HCT116 (cell line): ENCODE results near the gene ABHD11. TPM values are rescaled to one million over a fixed set of nuclear protein-coding genes. Genes with fewer than 3 reads are reported as not detected.
A peak's percentile ranks its signal among the peaks of the same experiment; 100 is the strongest.

Source experiments
- ATAC-seq: fragments of 200-7000 bp; cut with Tn5 transposase; 2 replicates; pipeline ENCODE4 v1.9.1; 2020; ENCODE audit warnings: mild to moderate bottlenecking, moderate library complexity
- BruUV-seq: library from RNA; stranded (reverse); fragments of 400-500 nt; replicated peaks from 2 replicates; lab custom pipeline; 2021; lab: Mats Ljungman, UMichigan
- CTCF ChIA-PET: fragments of 300-600 bp; sonication (Branson Sonifier 250); formaldehyde crosslinking; loops from one replicate; lab custom pipeline; 2021; ENCODE audit warnings: antibody characterized with exemption; lab: Charles Lee
- POLR2A ChIA-PET: fragments of 300-600, 350-600 bp; sonication (Branson Sonifier 250); formaldehyde crosslinking; loops from one replicate; lab custom pipeline; 2021; ENCODE audit warnings: antibody characterized with exemption; lab: Charles Lee
- RAD21 ChIA-PET, 2 experiments: fragments of 300-600 bp; sonication (Branson Sonifier 250); formaldehyde crosslinking; loops; one replicate each; lab custom pipeline; 2023; ENCODE audit warnings: low total read pairs in 2 of 2; ENCODE audit not compliant: uncharacterized antibody in 2 of 2, unreplicated experiment in 2 of 2, low non-redundant PET in 1 of 2; lab: Charles Lee
- DNase-seq: peaks from one replicate; pipeline ENCODE4 v3.0.0-alpha.2; 2010; ENCODE audit warnings: low read depth, low spot score
- H2AFZ ChIP-seq: fragments of 200-600 bp; shearing (Covaris generic), sonication (generic); 2 replicates; pipeline ENCODE4 v1.6.1; 2017; ENCODE audit warnings: low read depth, mixed run types, mixed read lengths, antibody characterized with exemption, low read length; ENCODE audit not compliant: poor library complexity, severe bottlenecking
- H3K27ac ChIP-seq: 2 replicates; pipeline ENCODE4 v1.5.1; 2012; ENCODE audit warnings: low read depth, low read length
- H3K27me3 ChIP-seq: fragments of 200-600 bp; sonication (generic); 2 replicates; pipeline ENCODE4 v1.6.1; 2016; ENCODE audit warnings: mixed run types, low read length, mixed read lengths; ENCODE audit not compliant: insufficient read depth
- H3K36me3 ChIP-seq, 2 experiments: fragments of 200-500 bp in 1 of 2; fragments of 200-600 bp in 1 of 2; sonication (Bioruptor generic) in 1 of 2; sonication (generic) in 1 of 2; 2 replicates each; pipeline versions ENCODE4 v1.5.1 to v1.6.1; 2014 to 2016; ENCODE audit warnings: low read length in 2 of 2, inconsistent platforms in 1 of 2, mixed read lengths in 1 of 2, mixed run types in 1 of 2; ENCODE audit not compliant: insufficient read depth in 2 of 2, control insufficient read depth in 1 of 2
- H3K4me1 ChIP-seq, 2 experiments: fragments of 200-600 bp in 1 of 2; sonication (generic) in 1 of 2; 2 replicates each; pipeline versions ENCODE4 v1.5.1 to v1.6.1; 2012 to 2017; ENCODE audit warnings: low read length in 2 of 2, inconsistent platforms in 1 of 2, mild to moderate bottlenecking in 1 of 2, mixed read lengths in 1 of 2, mixed run types in 1 of 2, moderate library complexity in 1 of 2; ENCODE audit not compliant: insufficient read depth in 2 of 2, control insufficient read depth in 1 of 2
- H3K4me2 ChIP-seq: fragments of 200-600 bp; sonication (generic); 2 replicates; pipeline ENCODE4 v1.6.1; 2017; ENCODE audit warnings: mixed run types, low read length, mixed read lengths
- H3K4me3 ChIP-seq, 2 experiments: fragments of 200-600 bp in 1 of 2; sonication (generic) in 1 of 2; replicated peaks in 1 of 2; 2 replicates each; pipeline ENCODE4 v1.5.1; 2011 to 2016; ENCODE audit warnings: low read length in 2 of 2, control low read depth in 1 of 2, low read depth in 1 of 2, mild to moderate bottlenecking in 1 of 2, mixed read lengths in 1 of 2, mixed run types in 1 of 2
- H3K79me2 ChIP-seq: fragments of 200-600 bp; sonication (generic); 2 replicates; pipeline ENCODE4 v1.6.1; 2017; ENCODE audit warnings: mild to moderate bottlenecking, mixed run types, low read length, moderate library complexity, mixed read lengths; ENCODE audit not compliant: insufficient read depth
- H3K9ac ChIP-seq: fragments of 200-600 bp; sonication (generic); 2 replicates; pipeline ENCODE4 v1.6.1; 2016; ENCODE audit warnings: low read length, mixed read lengths
- H3K9me2 ChIP-seq: fragments of 200-600 bp; sonication (generic), shearing (Covaris generic); 2 replicates; pipeline ENCODE4 v1.6.1; 2017; ENCODE audit warnings: mixed run types, mild to moderate bottlenecking, moderate library complexity; ENCODE audit not compliant: insufficient read depth
- H3K9me3 ChIP-seq, 2 experiments: fragments of 200-500 bp in 1 of 2; fragments of 200-600 bp in 1 of 2; sonication (Bioruptor generic) in 1 of 2; sonication (generic) in 1 of 2; 2 replicates each; pipeline ENCODE4 v1.6.1; 2014 to 2017; ENCODE audit warnings: low read length in 2 of 2, mixed read lengths in 2 of 2, inconsistent platforms in 1 of 2, low read depth in 1 of 2, mild to moderate bottlenecking in 1 of 2, mixed run types in 1 of 2, moderate library complexity in 1 of 2; ENCODE audit not compliant: control insufficient read depth in 1 of 2, insufficient read depth in 1 of 2
- H4K20me1 ChIP-seq: fragments of 200-600 bp; sonication (generic), shearing (Covaris generic); 2 replicates; pipeline ENCODE4 v1.6.1; 2017; ENCODE audit warnings: mixed run types, mild to moderate bottlenecking, moderate library complexity; ENCODE audit not compliant: insufficient read depth
- CBX3 ChIP-seq: IDR thresholded peaks from 2 replicates; pipeline ENCODE4 v1.6.1; 2012; ENCODE audit warnings: low read depth
- CEBPB ChIP-seq: IDR thresholded peaks from 2 replicates; pipeline ENCODE4 v1.6.1; 2012; ENCODE audit warnings: low read depth
- EGR1 ChIP-seq: IDR thresholded peaks from 2 replicates; pipeline ENCODE4 v1.6.1; 2012; ENCODE audit warnings: low read depth
- ELF1 ChIP-seq: IDR thresholded peaks from 2 replicates; pipeline ENCODE4 v1.6.1; 2012; ENCODE audit warnings: low read depth, borderline replicate concordance
- EZH2 ChIP-seq: fragments of 200-600 bp; sonication (generic); IDR thresholded peaks from 2 replicates; pipeline ENCODE4 v1.6.1; 2017; ENCODE audit warnings: antibody characterized with exemption, mixed run types
- EZH2phosphoT487 ChIP-seq: fragments of 200-600 bp; IDR thresholded peaks from 2 replicates; pipeline ENCODE4 v1.6.1; 2018; ENCODE audit warnings: antibody characterized with exemption, borderline replicate concordance
- FOSL1 ChIP-seq: IDR thresholded peaks from 2 replicates; pipeline ENCODE4 v1.6.1; 2012; ENCODE audit warnings: low read depth
- JUND ChIP-seq: IDR thresholded peaks from 2 replicates; pipeline ENCODE4 v1.6.1; 2012
- POLR2A ChIP-seq: IDR thresholded peaks from 2 replicates; pipeline ENCODE4 v1.7.0; 2011; ENCODE audit warnings: borderline replicate concordance; ENCODE audit not compliant: insufficient read depth, insufficient read length; ENCODE audit errors: extremely low read depth
- POLR2AphosphoS5 ChIP-seq: IDR thresholded peaks from 2 replicates; pipeline ENCODE4 v1.6.1; 2011; ENCODE audit warnings: mild to moderate bottlenecking, low read depth, low read length, moderate library complexity
- RAD21 ChIP-seq: IDR thresholded peaks from 2 replicates; pipeline ENCODE4 v1.6.1; 2012; ENCODE audit warnings: low read depth, mild to moderate bottlenecking
- SIN3A ChIP-seq: IDR thresholded peaks from 2 replicates; pipeline ENCODE4 v1.6.1; 2012; ENCODE audit warnings: low read depth
- SP1 ChIP-seq: IDR thresholded peaks from 2 replicates; pipeline ENCODE4 v1.6.1; 2012; ENCODE audit warnings: low read depth
- TCF7L2 ChIP-seq: IDR thresholded peaks from 2 replicates; pipeline ENCODE4 v1.7.0; 2011; ENCODE audit warnings: borderline replicate concordance, inconsistent platforms; ENCODE audit not compliant: insufficient read depth, insufficient read length; ENCODE audit errors: extremely low read depth
- YY1 ChIP-seq: IDR thresholded peaks from 2 replicates; pipeline ENCODE4 v1.6.1; 2011; ENCODE audit warnings: low read length, low read depth, moderate library complexity, mild to moderate bottlenecking; ENCODE audit not compliant: insufficient replicate concordance; ENCODE audit errors: extremely low read depth
- ZFX ChIP-seq: fragments of 450-650 bp; IDR thresholded peaks from 2 replicates; pipeline ENCODE4 v1.6.1; 2017
- ZNF274 ChIP-seq: fragments of 200-500 bp; sonication (Bioruptor generic); IDR thresholded peaks from 2 replicates; pipeline ENCODE4 v1.6.1; 2014; ENCODE audit warnings: mild to moderate bottlenecking, low read depth, low read length, inconsistent platforms
- intact Hi-C: fragments of 100-400 bp; cut with micrococcal nuclease; formaldehyde crosslinking; loops from 2 replicates; pipeline ENCODE4 v1.10.0; 2022
- total RNA-seq: library from RNA; stranded (reverse); gene quantifications from one replicate; pipeline ENCODE4 v1.2.1, GENCODE V29; 2021; ENCODE audit not compliant: unreplicated experiment
- TF ChIP-seq, protein P1 (sequence below): IDR thresholded peaks from 2 replicates; pipeline ENCODE4 v1.6.1; 2012; ENCODE audit warnings: low read depth
- TF ChIP-seq, protein P2 (sequence below): IDR thresholded peaks from 2 replicates; pipeline ENCODE4 v1.6.1; 2012
- TF ChIP-seq, protein P3 (sequence below): IDR thresholded peaks from 2 replicates; pipeline ENCODE4 v1.6.1; 2012
- TF ChIP-seq, protein P4 (sequence below), 3 experiments: fragments of 200-600 bp in 1 of 3; sonication (generic) in 1 of 3; IDR thresholded peaks in 2 of 3; conservative IDR thresholded peaks in 1 of 3; 2 replicates each; pipeline ENCODE4 v1.5.1; 2012 to 2017; ENCODE audit warnings: low read depth in 2 of 3, low read length in 2 of 3, antibody characterized with exemption in 1 of 3, borderline replicate concordance in 1 of 3, control low read depth in 1 of 3, mild to moderate bottlenecking in 1 of 3, mixed read lengths in 1 of 3, mixed run types in 1 of 3, moderate library complexity in 1 of 3; ENCODE audit not compliant: insufficient read depth in 1 of 3

The ABHD11 gene
- total RNA-seq, 1 experiment from 2014 or later, result 69.8 TPM

DNA sequence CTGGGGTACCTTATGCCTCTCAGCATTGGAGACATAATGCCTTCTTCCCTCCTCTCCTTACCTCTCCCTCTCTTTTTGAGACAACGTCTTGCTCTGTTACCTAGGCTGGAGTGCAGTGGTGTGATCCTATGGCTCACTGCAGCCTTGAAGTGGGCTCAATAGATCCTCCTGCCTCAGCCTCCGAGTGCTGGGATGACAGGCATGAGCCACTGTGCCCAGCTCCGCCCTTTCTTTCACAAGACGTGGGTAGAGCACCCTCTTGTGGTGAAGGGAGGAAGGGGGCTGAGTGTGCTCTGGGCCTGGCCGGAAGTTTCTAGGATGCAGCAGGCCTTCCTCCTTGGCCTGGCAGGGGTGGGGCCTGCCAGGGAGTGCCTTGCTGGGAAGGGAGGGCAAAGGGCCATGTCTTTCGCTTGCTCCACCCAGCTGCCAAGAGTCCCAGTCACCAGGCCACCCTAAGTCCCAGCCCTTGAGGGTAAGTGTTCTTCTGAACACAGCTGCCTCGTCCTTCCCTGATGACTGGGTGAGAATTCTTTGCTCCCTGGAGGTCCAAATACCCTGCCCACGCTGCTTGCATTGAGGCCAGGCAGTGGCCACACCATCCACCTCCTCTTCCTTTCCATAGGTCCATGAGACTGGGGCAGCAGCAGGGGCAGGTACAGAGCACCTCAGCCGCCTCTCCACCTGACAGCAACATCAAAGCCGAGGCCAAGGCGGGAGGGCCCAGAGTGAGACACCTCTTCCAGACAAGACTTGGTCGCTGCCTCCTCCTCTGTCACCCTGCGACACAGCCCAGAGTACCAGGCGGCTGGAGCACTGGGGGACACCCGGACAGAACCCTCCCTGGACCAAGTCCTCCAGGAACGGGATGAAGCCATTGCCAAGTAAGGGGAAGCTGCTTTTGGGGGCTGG lies 3.7 kb downstream of the ABHD11 start:
- peak; percentile 74 for ATAC-seq
- no peak overlapping the region for H2AFZ ChIP-seq
- ChIA-PET RAD21 (interaction anchor here (0.5 to 2.1 kb wide), 7 partner anchors 9 to 272 kb away, joined by 3 to 7 read pairs (median 4); no protein-coding TSS in a partner anchor), POLR2A (interaction anchor here (0.5 to 2.4 kb wide), 4 partner anchors 75 to 127 kb away, joined by 3 to 12 read pairs (median 3); partner anchors contain the start of gene METTL27), CTCF (interaction anchor here (0.5 to 1.9 kb wide), 18 partner anchors 9 to 220 kb away, joined by 3 to 18 read pairs (median 4); partner anchors contain the start of genes METTL27, MLXIPL and STX1A)
- H3K27ac ChIP-seq, result peak overlapping the region; percentile 56
- no peaks in the 10 kb centered on the region for H3K9me3 ChIP-seq
- H3K79me2 ChIP-seq, result peaks cover 23% of the 10 kb centered on the region
- H3K9ac ChIP-seq, result peak overlapping the region; percentile 54
- peaks cover 8% of the 10 kb centered on the region; the same call in 1 of the 2 replicates for H4K20me1 ChIP-seq
- intact Hi-C loops, result loop anchor here (1.0 to 10.0 kb wide), 3 partner anchors 120 to 410 kb away; partner anchors contain the start of genes FKBP6 and TRIM50
- H3K27me3 ChIP-seq, result no peaks in the 10 kb centered on the region
- no TSS peak for BruUV-seq
- peaks cover 16 to 44% of the 10 kb centered on the region in 2 experiments for H3K4me1 ChIP-seq
- peaks cover 7 to 22% of the 10 kb centered on the region in 2 experiments; a peak in 1 of 4 replicates for H3K36me3 ChIP-seq
- no peak overlapping the region for H3K4me3 ChIP-seq
- DNase-seq, result peak; percentile 89
- no peaks in the 10 kb centered on the region for H3K9me2 ChIP-seq
- peak overlapping the region; percentile 58 for H3K4me2 ChIP-seq
- TF ChIP-seq EZH2phosphoT487 (no peak), YY1 (peak; percentile 30), ZNF274 (no peak), EZH2 (no peak), POLR2AphosphoS5 (peak; percentile 91), JUND (no peak), FOSL1 (no peak), CBX3 (no peak), ZFX (no peak), SIN3A (no peak), CEBPB (no peak), EGR1 (no peak), ELF1 (no peak), RAD21 (no peak), POLR2A (peak; percentile 66), SP1 (no peak), TCF7L2 (no peak)
- TF ChIP-seq, protein P1, sequence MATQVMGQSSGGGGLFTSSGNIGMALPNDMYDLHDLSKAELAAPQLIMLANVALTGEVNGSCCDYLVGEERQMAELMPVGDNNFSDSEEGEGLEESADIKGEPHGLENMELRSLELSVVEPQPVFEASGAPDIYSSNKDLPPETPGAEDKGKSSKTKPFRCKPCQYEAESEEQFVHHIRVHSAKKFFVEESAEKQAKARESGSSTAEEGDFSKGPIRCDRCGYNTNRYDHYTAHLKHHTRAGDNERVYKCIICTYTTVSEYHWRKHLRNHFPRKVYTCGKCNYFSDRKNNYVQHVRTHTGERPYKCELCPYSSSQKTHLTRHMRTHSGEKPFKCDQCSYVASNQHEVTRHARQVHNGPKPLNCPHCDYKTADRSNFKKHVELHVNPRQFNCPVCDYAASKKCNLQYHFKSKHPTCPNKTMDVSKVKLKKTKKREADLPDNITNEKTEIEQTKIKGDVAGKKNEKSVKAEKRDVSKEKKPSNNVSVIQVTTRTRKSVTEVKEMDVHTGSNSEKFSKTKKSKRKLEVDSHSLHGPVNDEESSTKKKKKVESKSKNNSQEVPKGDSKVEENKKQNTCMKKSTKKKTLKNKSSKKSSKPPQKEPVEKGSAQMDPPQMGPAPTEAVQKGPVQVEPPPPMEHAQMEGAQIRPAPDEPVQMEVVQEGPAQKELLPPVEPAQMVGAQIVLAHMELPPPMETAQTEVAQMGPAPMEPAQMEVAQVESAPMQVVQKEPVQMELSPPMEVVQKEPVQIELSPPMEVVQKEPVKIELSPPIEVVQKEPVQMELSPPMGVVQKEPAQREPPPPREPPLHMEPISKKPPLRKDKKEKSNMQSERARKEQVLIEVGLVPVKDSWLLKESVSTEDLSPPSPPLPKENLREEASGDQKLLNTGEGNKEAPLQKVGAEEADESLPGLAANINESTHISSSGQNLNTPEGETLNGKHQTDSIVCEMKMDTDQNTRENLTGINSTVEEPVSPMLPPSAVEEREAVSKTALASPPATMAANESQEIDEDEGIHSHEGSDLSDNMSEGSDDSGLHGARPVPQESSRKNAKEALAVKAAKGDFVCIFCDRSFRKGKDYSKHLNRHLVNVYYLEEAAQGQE, result no peak
- TF ChIP-seq, protein P2, sequence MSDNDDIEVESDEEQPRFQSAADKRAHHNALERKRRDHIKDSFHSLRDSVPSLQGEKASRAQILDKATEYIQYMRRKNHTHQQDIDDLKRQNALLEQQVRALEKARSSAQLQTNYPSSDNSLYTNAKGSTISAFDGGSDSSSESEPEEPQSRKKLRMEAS, result no peak
- TF ChIP-seq, protein P3, sequence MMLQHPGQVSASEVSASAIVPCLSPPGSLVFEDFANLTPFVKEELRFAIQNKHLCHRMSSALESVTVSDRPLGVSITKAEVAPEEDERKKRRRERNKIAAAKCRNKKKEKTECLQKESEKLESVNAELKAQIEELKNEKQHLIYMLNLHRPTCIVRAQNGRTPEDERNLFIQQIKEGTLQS, result no peak
- TF ChIP-seq, protein P4, sequence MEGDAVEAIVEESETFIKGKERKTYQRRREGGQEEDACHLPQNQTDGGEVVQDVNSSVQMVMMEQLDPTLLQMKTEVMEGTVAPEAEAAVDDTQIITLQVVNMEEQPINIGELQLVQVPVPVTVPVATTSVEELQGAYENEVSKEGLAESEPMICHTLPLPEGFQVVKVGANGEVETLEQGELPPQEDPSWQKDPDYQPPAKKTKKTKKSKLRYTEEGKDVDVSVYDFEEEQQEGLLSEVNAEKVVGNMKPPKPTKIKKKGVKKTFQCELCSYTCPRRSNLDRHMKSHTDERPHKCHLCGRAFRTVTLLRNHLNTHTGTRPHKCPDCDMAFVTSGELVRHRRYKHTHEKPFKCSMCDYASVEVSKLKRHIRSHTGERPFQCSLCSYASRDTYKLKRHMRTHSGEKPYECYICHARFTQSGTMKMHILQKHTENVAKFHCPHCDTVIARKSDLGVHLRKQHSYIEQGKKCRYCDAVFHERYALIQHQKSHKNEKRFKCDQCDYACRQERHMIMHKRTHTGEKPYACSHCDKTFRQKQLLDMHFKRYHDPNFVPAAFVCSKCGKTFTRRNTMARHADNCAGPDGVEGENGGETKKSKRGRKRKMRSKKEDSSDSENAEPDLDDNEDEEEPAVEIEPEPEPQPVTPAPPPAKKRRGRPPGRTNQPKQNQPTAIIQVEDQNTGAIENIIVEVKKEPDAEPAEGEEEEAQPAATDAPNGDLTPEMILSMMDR (IDR thresholded peaks at IDR 0.05 in 2 of 3, conservative IDR thresholded peaks at IDR 0.05 in 1 of 3; ENCODE audit: borderline replicate concordance in 1 of 3, insufficient read depth in 1 of 3, low read depth in 2 of 3, low read length in 2 of 3), result peak in 2 of 3 experiments; percentile 92 to 93; a peak in 4 of 6 replicates
